ENCODE results near the gene SLC29A1.

The SLC29A1 gene

DNA sequence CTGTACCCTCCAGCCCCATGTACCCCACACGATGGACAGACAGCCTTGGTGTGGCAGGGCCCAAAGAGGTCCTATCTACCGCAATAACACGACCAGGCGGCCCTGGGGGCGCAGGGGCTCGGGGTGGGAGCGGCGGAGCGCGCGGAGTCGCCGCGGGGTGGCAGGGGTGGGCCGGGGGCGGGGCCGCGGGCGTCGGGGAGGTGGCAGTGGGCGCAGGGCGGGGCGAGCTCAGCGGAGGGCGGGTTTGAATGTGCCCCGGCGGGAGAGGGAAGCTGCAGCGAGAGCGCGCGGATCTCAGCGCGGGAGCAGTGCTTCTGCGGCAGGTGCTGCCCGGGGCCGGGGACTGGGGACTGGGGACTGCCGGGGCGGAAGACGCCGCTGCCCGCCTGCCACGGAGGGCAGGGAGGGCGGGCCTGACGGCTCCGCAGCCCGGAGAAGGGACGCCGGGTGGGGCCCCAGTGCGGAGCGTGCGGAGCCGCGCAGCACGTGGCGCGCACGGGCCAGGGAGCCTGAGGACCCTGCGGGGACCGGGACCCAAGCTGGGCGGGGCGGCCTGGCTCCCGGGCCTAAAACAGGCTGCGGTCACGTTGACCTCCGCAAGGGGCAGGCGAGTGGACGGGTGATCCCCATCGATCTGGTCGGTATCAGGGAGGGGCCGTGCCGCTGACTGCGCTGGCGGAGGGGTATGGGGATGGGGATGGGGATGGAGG lies at the start of gene SLC29A1:
Gene SLC29A1, plus strand, starts transcription at position 277 of the 710 bp plus-strand sequence. CDS start 3,719 bp downstream, outside the sequence.
- no peaks in the 10 kb centered on the region for H3K9me3 Mint-ChIP-seq
- H3K4me3 Mint-ChIP-seq: peak within 1 kb of the TSS; percentile 83 to 88 (median 83)
- H3K36me3 Mint-ChIP-seq (ENCODE audit: low read depth): no peaks in the 10 kb centered on the region
- TF ChIP-seq, protein P1, sequence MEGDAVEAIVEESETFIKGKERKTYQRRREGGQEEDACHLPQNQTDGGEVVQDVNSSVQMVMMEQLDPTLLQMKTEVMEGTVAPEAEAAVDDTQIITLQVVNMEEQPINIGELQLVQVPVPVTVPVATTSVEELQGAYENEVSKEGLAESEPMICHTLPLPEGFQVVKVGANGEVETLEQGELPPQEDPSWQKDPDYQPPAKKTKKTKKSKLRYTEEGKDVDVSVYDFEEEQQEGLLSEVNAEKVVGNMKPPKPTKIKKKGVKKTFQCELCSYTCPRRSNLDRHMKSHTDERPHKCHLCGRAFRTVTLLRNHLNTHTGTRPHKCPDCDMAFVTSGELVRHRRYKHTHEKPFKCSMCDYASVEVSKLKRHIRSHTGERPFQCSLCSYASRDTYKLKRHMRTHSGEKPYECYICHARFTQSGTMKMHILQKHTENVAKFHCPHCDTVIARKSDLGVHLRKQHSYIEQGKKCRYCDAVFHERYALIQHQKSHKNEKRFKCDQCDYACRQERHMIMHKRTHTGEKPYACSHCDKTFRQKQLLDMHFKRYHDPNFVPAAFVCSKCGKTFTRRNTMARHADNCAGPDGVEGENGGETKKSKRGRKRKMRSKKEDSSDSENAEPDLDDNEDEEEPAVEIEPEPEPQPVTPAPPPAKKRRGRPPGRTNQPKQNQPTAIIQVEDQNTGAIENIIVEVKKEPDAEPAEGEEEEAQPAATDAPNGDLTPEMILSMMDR (IDR thresholded peaks at IDR 0.05; ENCODE audit: unreplicated experiment in 3 of 3): peak; percentile 16 to 29 (median 25)
- H3K27me3 Mint-ChIP-seq (ENCODE audit: low read depth): peaks cover 5% of the 10 kb centered on the region
- peak within 1 kb of the TSS; percentile 54 to 74 (median 63) for H3K27ac Mint-ChIP-seq
- peaks cover 63% of the 10 kb centered on the region for H3K4me1 Mint-ChIP-seq

DNA sequence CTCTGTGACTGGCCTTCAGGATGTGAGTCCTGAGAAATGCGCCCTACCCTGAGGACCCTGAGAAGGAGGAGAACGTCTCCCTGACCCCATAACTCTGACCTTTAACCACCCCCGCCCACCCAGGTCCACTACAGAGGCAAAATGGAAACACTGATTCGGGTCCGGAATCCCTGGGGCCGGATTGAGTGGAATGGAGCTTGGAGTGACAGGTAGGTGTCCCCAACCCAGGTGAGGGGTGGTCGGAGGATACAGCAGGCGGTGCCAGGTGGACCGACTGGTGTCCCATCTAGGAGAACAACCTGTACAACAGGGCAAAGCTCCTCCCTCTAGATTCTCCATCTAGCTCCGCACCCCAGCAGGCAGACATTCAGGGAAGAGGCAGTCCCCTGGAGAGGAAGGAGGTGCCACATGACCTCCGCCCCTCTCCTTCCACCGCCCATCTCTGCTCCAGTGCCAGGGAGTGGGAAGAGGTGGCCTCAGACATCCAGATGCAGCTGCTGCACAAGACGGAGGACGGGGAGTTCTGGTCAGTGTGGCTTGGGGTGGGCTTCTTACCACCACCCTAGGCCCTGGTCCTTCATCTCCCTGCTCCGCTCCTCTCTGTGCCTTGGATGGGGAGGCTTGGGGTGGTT lies 47.1 kb upstream of the SLC29A1 start:
- Mint-ChIP-seq H3K27me3 (ENCODE audit: low read depth) (peaks cover 6% of the 10 kb centered on the region), H3K4me3 (no peak overlapping the region), H3K27ac (no peak overlapping the region), H3K9me3 (no peaks in the 10 kb centered on the region), H3K4me1 (peaks cover 6% of the 10 kb centered on the region), H3K36me3 (ENCODE audit: low read depth) (no peaks in the 10 kb centered on the region)
- TF ChIP-seq, protein P1 (IDR thresholded peaks at IDR 0.05; ENCODE audit: unreplicated experiment in 3 of 3): no peak

DNA sequence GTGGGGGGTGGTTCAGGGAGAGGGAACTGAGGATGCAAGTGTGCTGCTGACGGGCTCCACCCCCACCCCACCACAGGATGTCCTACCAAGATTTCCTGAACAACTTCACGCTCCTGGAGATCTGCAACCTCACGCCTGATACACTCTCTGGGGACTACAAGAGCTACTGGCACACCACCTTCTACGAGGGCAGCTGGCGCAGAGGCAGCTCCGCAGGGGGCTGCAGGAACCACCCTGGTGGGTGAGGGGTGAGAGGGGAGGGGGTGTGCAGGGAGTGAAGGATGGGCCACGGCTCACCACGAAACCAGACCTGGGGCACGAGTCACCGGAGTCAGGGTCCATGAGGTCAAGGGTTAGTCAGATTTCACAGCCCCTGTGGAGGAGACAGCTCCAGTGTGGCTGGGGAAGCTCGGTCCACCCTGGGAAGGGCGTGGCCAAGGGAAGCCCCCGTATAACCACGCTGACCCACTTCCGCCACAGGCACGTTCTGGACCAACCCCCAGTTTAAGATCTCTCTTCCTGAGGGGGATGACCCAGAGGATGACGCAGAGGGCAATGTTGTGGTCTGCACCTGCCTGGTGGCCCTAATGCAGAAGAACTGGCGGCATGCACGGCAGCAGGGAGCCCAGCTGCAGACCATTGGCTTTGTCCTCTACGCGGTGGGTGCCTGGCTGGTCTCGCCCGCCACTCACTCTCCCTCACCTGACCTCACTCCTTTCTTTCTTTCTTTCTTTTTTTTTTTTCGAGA lies 46.5 kb upstream of the SLC29A1 start:
- H3K4me1 Mint-ChIP-seq: peaks cover 6% of the 10 kb centered on the region
- H3K36me3 Mint-ChIP-seq (ENCODE audit: low read depth): no peaks in the 10 kb centered on the region
- H3K9me3 Mint-ChIP-seq: no peaks in the 10 kb centered on the region
- no peak overlapping the region for H3K4me3 Mint-ChIP-seq
- peaks cover 6% of the 10 kb centered on the region for H3K27me3 Mint-ChIP-seq (ENCODE audit: low read depth)
- TF ChIP-seq, protein P1 (IDR thresholded peaks at IDR 0.05; ENCODE audit: unreplicated experiment in 3 of 3): no peak
- no peak overlapping the region for H3K27ac Mint-ChIP-seq

DNA sequence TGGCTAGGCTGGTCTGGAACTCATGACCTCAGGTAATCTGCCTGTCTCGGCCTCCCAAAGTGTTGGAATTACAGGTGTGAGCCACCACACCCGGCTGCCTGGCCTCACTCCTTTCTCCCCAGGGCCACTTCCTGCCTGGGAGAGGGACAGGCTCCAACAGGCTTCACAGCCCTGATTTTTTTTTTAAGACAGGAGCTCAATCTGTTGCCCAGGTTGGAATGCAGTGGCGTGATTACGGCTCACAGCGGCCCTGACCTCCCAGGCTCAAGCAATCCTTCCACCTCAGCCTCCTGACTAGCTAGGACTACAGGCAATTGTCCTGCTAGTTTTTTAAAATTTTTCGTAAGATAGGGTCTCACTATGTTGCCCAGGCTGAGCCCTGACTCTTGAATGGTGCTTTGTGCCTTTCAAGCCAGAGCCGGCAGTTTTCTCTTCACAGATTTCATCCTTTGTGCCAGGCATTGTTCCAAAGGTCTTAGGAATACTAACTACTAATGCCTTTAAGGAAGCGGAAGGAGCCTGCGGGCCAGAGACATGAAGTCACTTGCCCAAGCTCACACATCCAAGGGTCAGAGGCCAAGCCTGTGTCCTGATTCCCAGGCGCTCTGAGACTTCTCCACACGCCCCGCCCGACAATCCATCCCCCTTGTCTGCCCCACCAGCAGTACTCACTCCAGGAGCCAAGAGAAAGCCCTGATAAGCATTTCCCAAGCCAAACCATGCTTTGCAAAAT lies 45.5 kb upstream of the SLC29A1 start:
- Mint-ChIP-seq H3K27me3 (ENCODE audit: low read depth) (peaks cover 9% of the 10 kb centered on the region), H3K36me3 (ENCODE audit: low read depth) (no peaks in the 10 kb centered on the region), H3K4me1 (peaks cover under 1% of the 10 kb centered on the region), H3K27ac (peak overlapping the region in 2 of 3 experiments; percentile 53 to 57), H3K9me3 (no peaks in the 10 kb centered on the region), H3K4me3 (no peak overlapping the region)
- TF ChIP-seq, protein P1 (IDR thresholded peaks at IDR 0.05; ENCODE audit: unreplicated experiment in 3 of 3): no peak

DNA sequence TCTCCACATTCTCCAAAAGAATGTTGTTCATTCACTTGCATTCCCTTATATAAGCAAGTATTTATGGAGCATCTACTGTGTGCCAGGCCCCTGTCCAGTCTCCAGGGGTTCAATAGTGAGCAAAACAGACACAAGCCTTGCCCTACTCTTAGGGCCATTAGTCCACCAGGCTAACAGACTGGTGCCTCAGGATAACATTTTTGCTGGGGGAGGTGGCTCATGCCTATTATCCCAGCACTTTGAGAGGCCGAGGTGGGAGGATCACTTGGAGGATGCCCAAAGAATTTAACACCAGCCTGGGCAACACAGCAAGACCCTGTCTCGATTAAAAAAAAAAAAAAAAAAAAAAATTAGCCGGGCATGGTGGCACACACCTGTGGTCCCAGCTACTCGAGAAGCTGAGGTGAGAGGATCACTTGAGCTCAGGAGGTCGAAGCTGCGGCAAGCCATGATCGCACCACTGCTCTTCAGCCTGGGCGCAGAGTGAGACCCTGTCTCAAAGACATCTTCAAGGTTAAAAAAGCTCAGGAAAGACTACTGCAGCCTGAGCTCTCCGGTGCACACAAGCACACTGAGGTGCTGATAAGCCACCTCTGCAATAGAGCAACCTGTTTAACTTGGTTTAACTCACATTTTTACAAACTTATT lies 44.8 kb upstream of the SLC29A1 start:
- TF ChIP-seq, protein P1 (IDR thresholded peaks at IDR 0.05; ENCODE audit: unreplicated experiment in 3 of 3): no peak
- Mint-ChIP-seq H3K4me1 (no peaks in the 10 kb centered on the region), H3K27ac (peak overlapping the region in 2 of 3 experiments; percentile 7 to 57), H3K27me3 (ENCODE audit: low read depth) (peaks cover 15% of the 10 kb centered on the region), H3K4me3 (no peak overlapping the region), H3K9me3 (no peaks in the 10 kb centered on the region), H3K36me3 (ENCODE audit: low read depth) (no peaks in the 10 kb centered on the region)

Measured in nephron (organoid).